ENCODE data around the gene CXorf49.

The CXorf49 gene

DNA sequence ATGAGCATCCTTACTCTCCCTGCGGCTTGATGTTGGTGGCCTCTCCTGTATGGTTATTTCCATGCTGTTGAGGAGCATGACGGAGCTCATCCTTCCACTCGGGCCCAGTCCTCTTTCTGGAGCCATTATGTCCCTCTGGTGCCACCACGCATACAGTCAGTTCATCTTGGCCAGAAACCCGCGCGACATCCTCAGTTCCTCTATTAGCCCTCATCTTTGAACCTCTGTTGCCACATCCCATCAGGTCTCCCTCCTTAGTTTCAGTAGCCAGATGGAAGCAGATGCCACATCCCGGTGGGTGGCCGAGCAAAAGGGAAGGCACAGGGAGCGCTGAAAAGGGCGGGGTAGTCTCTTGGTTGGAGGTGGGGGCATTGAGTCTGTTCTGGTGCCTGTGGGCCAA, 46.1 kb downstream of the CXorf49 start:
- DNase-seq (ENCODE audit: low spot score), result no peak

DNA sequence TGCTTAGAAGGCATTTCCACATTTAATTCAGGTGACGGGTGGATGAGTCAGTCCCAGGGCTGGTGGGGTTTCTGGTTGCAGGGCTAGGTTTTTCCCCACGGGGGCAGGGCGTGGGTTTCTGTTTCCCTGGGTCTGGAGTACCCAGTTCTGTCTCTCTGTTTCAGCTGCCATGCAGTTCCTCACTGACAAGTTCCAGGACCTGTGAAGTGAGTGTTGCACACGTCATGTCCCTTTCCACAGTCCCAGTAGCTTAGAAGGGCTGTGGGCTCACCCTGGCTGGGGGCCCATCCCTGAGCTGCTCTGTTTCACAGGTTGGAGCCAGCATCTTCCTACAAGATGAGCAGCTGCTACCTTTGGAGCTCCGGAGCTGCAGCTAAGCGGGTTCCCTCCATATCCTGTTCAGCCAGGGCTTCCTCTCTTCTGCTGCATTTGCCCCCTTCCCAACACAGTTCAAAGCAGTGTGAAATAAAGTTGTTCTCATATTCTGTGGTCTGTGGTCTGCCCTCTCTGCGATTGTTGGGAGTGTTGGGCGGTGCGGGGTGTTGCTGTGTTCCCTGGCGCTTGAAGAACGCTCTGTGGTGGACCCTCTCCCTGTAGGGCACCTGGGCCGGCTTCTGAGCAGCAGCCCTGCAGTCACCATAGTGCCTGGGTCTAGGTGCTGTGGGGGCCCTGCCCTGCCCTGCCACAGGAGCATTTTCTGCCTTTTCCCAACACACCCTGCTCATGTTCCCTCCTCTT, 46.9 kb downstream of the CXorf49 start:
- DNase-seq (ENCODE audit: low spot score), result peak; percentile 10

DNA sequence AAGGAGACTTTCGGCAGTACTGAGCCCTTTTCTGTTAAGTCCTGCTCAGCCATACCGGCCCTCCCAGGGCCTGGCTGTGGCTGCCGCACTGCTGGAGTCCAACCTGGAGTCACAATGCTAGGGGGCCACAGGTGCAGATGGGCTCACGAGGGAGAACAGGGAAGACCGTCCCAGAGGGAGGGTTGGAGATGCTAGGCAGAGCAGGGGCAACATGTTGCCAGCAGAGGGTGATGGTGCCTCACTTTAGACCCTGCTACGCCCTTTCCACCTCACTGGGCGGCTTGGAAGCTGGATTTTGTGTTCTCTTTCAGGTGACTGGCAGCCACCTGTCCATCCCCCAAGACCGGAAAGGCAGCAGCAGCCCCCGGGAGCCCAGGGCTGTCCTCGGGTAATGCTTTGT, 48.1 kb downstream of the CXorf49 start:
- DNase-seq (ENCODE audit: low spot score), result peak; percentile 14

DNA sequence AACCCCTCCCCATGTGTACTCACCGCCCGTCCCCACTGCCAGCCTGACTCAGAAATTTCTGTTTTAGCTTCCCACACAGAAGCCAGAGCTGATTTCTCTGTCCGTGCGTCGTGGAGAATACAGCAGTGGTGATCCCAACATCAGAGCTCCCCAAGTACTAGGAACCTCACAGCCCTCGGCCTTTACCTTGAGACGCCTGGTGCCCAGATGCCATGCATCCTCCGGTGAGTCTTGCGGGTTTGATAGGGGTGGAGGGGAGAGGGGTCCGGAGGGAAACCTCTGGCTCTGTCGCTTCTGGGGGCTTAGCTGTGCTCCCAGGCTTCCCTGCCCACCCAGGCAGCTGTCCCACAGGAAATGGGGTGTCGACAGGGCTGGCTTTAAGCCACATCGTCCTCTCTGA, 48.6 kb downstream of the CXorf49 start:
- no peak for DNase-seq (ENCODE audit: low spot score)

DNA sequence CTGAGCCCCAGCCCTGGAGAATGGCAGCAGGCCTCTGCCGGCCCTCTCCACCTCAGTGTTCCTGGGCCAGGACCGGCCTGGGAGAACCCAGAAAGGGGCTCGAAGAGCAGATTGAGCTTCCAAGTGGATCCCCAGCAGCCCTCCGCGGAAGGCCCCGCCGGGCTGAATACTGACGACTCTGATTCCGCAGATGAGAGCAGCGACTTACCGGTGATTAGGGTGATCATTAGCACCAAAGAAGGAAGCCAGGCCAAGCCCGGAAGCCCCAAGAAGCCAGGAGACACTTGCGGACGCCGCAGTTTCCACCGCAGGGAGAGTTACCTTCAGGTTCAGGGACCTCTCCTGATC, 49.9 kb downstream of the CXorf49 start:
- DNase-seq (ENCODE audit: low spot score), result no peak

DNA sequence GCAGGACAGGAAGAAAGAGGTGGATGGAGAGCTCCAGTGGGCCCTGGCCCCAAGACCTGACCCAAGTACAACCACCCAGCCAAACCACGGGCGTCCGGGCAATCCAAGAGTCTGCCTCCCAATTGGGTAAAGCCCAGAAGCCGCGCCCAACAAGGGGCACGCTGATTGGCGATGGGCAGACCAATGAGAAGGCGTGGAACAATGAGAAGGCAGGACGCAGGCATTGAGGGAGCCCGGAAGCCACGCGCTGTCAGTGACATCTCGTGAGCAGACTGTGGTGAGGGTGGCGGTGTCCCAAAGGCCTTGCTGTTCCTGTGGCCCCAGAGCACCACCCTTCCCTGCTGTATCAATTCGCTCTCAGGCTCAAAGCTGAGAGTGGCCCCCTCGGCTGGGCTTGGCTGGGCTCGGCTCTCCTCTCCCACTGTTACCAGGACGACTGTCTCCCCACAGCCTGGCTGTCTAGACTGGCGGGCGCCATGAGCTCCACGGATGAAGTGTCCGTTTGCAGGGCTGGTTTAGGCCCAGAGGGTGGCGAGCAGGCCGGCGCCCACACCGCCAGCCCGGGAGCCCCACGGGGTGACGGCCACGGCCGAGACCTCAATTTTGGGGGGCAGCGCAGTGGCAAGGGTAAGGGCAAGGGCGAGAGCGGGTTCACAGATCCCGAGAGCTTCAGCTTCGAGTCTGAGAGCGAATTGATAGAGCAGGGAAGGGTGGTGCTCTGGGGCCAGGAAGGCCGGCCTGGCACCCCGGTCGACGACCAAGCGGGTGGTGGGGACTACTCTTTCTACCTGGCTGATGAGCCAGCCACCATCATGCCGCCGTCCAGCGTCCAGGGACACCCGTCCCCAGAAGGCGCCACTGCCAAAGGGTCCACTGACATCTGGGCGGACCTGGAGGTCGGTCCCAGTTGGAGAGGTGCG, 50.5 kb downstream of the CXorf49 start, which contains the start of gene LOC101059915:
TSS of gene LOC101059915 (plus strand) at position 219 of the 920 bp plus-strand sequence.
- no peak for DNase-seq (ENCODE audit: low spot score)

DNA sequence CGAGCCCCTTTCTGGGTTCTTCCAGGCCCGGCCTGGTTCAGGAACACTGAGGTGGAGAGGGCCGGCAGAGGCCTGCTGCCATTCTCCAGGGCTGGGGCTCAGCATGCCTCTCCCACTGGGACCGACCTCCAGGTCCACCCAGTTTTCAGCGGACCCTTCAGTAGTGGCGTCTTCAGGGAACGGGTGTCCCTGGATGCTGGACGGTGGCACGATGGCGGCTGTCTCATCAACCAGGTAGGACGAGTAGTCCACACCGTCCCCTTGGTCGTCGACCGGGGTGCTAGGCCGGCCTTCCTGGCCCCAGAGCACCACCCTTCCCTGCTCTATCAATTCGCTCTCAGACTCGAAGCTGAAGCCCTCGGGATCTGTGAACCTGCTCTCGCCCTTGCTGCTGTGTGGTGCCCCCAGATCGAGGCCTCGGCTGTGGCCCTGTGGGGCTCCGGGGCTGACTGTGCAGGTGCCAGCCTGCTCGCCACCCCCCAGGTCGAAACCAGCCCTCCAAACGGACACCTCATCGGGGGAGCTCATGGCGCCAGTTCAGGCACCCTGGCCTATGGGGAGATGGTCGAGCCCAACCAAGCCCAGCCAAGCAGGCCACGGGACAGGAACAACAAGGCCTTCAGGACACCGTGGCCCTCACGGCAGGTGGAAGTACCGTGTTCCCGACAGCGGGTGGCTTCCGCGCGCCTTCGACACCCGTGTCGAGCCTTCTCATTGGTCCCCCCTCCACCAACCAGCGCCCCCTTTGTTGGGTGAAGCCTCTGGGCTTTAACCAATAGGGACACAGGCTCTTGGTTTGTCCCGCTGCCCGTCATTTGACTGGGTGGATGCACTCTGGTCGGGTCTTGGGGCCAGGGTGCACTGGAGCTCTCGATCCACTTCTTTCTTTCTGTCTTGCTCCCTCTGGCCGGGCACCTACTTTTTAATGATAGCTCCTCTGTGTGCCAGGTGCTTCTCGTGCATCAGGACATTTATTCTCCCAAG, 51.6 kb downstream of the CXorf49 start:
- no peak for DNase-seq (ENCODE audit: low spot score)

DNA sequence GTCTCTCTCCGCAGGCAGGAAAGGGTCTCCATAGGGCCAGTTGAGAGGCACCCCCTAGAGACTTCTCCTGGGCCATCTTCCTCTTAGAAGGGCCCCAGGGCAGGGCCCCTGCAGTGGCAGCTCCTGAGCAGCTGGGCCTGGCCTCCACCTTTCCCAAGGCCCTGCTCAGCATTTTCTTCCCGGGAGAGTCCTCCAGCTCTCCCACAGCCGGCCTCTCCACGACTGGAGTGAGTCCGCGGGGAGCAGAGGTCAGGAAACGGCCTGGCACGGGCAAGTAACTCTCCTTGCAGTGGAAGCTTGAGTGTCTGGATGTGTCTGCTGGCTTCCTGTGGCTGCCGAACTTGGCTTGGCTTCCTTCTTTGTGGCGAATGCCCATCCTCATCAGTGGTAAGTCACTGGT, 52.3 kb downstream of the CXorf49 start:
- DNase-seq (ENCODE audit: low spot score), result no peak

DNA sequence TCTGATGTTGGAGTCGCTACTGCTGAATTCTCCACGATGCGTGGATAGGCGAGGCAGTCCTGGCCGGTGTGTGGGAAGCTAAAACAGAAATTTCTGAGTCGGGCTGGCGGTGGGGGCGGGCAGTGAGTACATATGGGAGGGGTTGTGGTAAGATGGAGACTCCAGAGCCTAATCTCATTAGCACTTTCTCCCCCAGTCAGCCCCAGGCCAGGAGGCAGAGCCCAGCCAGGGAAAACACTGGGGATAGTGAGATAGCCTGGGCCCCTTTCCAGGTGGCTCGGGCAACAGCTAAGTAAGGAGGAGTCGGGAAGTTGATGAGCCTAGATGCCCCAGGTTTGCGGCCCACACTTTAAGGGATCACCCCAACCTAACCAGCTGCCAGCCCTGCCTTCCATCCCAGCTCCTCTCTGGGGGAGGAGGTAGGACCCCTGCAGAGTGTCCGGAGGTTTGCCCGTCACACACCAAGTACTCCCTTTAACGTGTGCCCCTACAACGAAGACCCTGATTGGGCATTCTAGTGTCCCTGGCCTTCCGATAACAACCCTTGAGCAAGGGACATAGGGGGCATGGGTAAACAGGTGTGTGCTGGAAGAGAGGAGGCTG, 53.1 kb downstream of the CXorf49 start:
- DNase-seq (ENCODE audit: low spot score), result no peak
